ENCODE results near the gene SP100. TPM values are rescaled to one million over a fixed set of nuclear protein-coding genes. Genes with fewer than 3 reads are reported as not detected.

SP100 gene
- total RNA-seq: 137 and 149 TPM in 2 replicates

- Histone ChIP-seq H3K36me3 (ENCODE audit: insufficient read depth, low read length) (peaks cover 6% of the 10 kb centered on the region), H3K4me1 (ENCODE audit: insufficient read depth, low read length) (peaks cover 36% of the 10 kb centered on the region), H2AFZ (ENCODE audit: low read length) (peak within 1 kb of the TSS; percentile 80), H3K27ac (ENCODE audit: low read depth, low read length) (peak within 1 kb of the TSS; percentile 90), H3K27me3 (ENCODE audit: insufficient read depth, low read length) (no peaks in the 10 kb centered on the region), H4K20me1 (ENCODE audit: insufficient read depth, low read length) (no peaks in the 10 kb centered on the region), H3K4me2 (ENCODE audit: insufficient read depth, low read length) (peak within 1 kb of the TSS; percentile 81), H3K4me3 (ENCODE audit: insufficient read depth, low read length) (peak within 1 kb of the TSS; percentile 79), H3K9me3 (ENCODE audit: low read depth, low read length) (no peaks in the 10 kb centered on the region), H3K79me2 (ENCODE audit: insufficient read depth, low read length) (peaks cover 54% of the 10 kb centered on the region)
- TF ChIP-seq CTCF (IDR thresholded peaks at IDR 0.05; ENCODE audit: extremely low read depth, low read depth, low read length): no peak
- DNase-seq (ENCODE audit: insufficient read length, low spot score, missing footprints): peak; percentile 90
Measured at GRCh38 chr2:230416061-230416721, at the start of gene SP100. Gene SP100, plus strand, starts transcription at chr2:230416201. Its CDS starts 96 bp downstream, at chr2:230416297.

GRCh38 chr2:230382108-230382507 lies 33.9 kb upstream of the SP100 start:
- Histone ChIP-seq H4K20me1 (ENCODE audit: insufficient read depth, low read length) (no peaks in the 10 kb centered on the region), H3K4me1 (ENCODE audit: insufficient read depth, low read length) (no peaks in the 10 kb centered on the region), H3K9me3 (ENCODE audit: low read depth, low read length) (no peaks in the 10 kb centered on the region), H3K79me2 (ENCODE audit: insufficient read depth, low read length) (no peaks in the 10 kb centered on the region), H3K27ac (ENCODE audit: low read depth, low read length) (no peak overlapping the region), H3K36me3 (ENCODE audit: insufficient read depth, low read length) (peaks cover 6% of the 10 kb centered on the region), H2AFZ (ENCODE audit: low read length) (no peak overlapping the region), H3K4me3 (ENCODE audit: insufficient read depth, low read length) (no peak overlapping the region), H3K4me2 (ENCODE audit: insufficient read depth, low read length) (no peak overlapping the region), H3K27me3 (ENCODE audit: insufficient read depth, low read length) (no peaks in the 10 kb centered on the region)
- DNase-seq (ENCODE audit: insufficient read length, low spot score, missing footprints): no peak
- no peak for TF ChIP-seq CTCF (IDR thresholded peaks at IDR 0.05; ENCODE audit: extremely low read depth, low read depth, low read length)

GRCh38 chr2:230383453-230383852 lies 32.5 kb upstream of the SP100 start:
- TF ChIP-seq CTCF (IDR thresholded peaks at IDR 0.05; ENCODE audit: extremely low read depth, low read depth, low read length): no peak
- DNase-seq (ENCODE audit: insufficient read length, low spot score, missing footprints): no peak
- H3K27ac ChIP-seq (ENCODE audit: low read depth, low read length): no peak overlapping the region

GRCh38 chr2:230384986-230385385 lies 31.0 kb upstream of the SP100 start:
- Histone ChIP-seq H3K79me2 (ENCODE audit: insufficient read depth, low read length) (no peaks in the 10 kb centered on the region), H3K9me3 (ENCODE audit: low read depth, low read length) (no peaks in the 10 kb centered on the region), H3K36me3 (ENCODE audit: insufficient read depth, low read length) (peaks cover 17% of the 10 kb centered on the region), H3K4me2 (ENCODE audit: insufficient read depth, low read length) (no peak overlapping the region), H4K20me1 (ENCODE audit: insufficient read depth, low read length) (no peaks in the 10 kb centered on the region), H2AFZ (ENCODE audit: low read length) (no peak overlapping the region), H3K27me3 (ENCODE audit: insufficient read depth, low read length) (no peaks in the 10 kb centered on the region), H3K4me1 (ENCODE audit: insufficient read depth, low read length) (no peaks in the 10 kb centered on the region), H3K27ac (ENCODE audit: low read depth, low read length) (no peak overlapping the region), H3K4me3 (ENCODE audit: insufficient read depth, low read length) (no peak overlapping the region)
- DNase-seq (ENCODE audit: insufficient read length, low spot score, missing footprints): no peak
- no peak for TF ChIP-seq CTCF (IDR thresholded peaks at IDR 0.05; ENCODE audit: extremely low read depth, low read depth, low read length)

More at GRCh38 chr2:230383453-230383852, 32.5 kb upstream of the SP100 start:
- peaks cover 6% of the 10 kb centered on the region for H3K36me3 ChIP-seq (ENCODE audit: insufficient read depth, low read length)
- no peaks in the 10 kb centered on the region for H3K9me3 ChIP-seq (ENCODE audit: low read depth, low read length)
- no peaks in the 10 kb centered on the region for H3K27me3 ChIP-seq (ENCODE audit: insufficient read depth, low read length)
- no peaks in the 10 kb centered on the region for H4K20me1 ChIP-seq (ENCODE audit: insufficient read depth, low read length)
- H3K4me3 ChIP-seq (ENCODE audit: insufficient read depth, low read length): no peak overlapping the region
- H3K4me1 ChIP-seq (ENCODE audit: insufficient read depth, low read length): no peaks in the 10 kb centered on the region
- H3K79me2 ChIP-seq (ENCODE audit: insufficient read depth, low read length): no peaks in the 10 kb centered on the region
- no peak overlapping the region for H3K4me2 ChIP-seq (ENCODE audit: insufficient read depth, low read length)
- no peak overlapping the region for H2AFZ ChIP-seq (ENCODE audit: low read length)

Measured in osteoblast (primary cell).